NT2/D1 (cell line): Measurements from ENCODE around the gene MTHFSD.

Experiments
- DNase-seq: peaks from one replicate; pipeline ENCODE4 v3.0.0-alpha.2; 2011; ENCODE audit warnings: low read depth, low spot score
- H3K27me3 ChIP-seq: 2 replicates; pipeline ENCODE4 v1.6.0; 2011; ENCODE audit warnings: mild to moderate bottlenecking; ENCODE audit not compliant: insufficient read length, insufficient read depth
- H3K36me3 ChIP-seq: 2 replicates; pipeline ENCODE4 v1.6.1; 2011; ENCODE audit warnings: mild to moderate bottlenecking, low read length, mixed read lengths; ENCODE audit not compliant: insufficient read depth, insufficient read length
- H3K4me1 ChIP-seq: 2 replicates; pipeline ENCODE4 v1.5.1; 2011; ENCODE audit not compliant: insufficient read depth, insufficient read length
- H3K4me3 ChIP-seq: 2 replicates; pipeline ENCODE4 v1.5.1; 2011; ENCODE audit warnings: low read depth; ENCODE audit not compliant: insufficient read length
- H3K9ac ChIP-seq: 2 replicates; pipeline ENCODE4 v1.6.0; 2011; ENCODE audit warnings: low read depth; ENCODE audit not compliant: insufficient read length
- H3K9me3 ChIP-seq: 2 replicates; pipeline ENCODE4 v1.5.1; 2011; ENCODE audit warnings: mild to moderate bottlenecking, low read length; ENCODE audit not compliant: insufficient read depth
- SUZ12 ChIP-seq: IDR thresholded peaks from 2 replicates; pipeline ENCODE4 v1.6.1; 2011; ENCODE audit not compliant: insufficient read length, insufficient read depth; ENCODE audit errors: extremely low read depth
- YY1 ChIP-seq: IDR thresholded peaks from 2 replicates; pipeline ENCODE4 v1.6.1; 2011; ENCODE audit not compliant: insufficient read length, insufficient read depth
- ZNF274 ChIP-seq: IDR thresholded peaks from 2 replicates; pipeline ENCODE4 v1.6.1; 2011; ENCODE audit warnings: mild to moderate bottlenecking, low read depth, low read length

The MTHFSD gene

DNA sequence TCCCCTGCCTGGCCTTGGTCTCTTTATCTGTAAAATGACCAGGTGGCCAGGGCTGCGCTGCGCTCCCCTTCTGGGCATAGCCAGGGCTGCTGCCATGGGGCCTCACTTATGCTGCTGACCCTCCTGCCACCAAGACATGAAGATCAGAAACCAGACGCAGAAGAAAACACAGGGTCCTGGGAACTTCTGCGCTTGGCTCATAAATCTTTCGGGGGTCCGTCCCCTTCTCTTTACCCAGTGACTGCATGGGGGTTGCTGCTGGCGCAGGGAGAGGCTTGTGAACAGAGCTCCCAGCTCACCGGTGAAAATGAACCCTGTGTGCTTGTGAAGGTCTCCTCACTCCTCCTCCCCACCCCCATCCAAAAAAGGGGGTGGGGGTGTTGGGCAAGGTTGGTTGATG is 17.6 kb upstream of the MTHFSD start:
- Histone ChIP-seq H3K4me3 (no peak overlapping the region), H3K4me1 (peaks cover 13% of the 10 kb centered on the region), H3K27me3 (peaks cover 96% of the 10 kb centered on the region), H3K9me3 (no peaks in the 10 kb centered on the region), H3K36me3 (no peaks in the 10 kb centered on the region), H3K9ac (no peak overlapping the region)
- TF ChIP-seq SUZ12 (no peak), YY1 (no peak), ZNF274 (no peak)
- no peak for DNase-seq

GRCh38 chr16:86572041-86572521 is 17.0 kb upstream of the MTHFSD start:
- H3K9me3 ChIP-seq, result no peaks in the 10 kb centered on the region
- no peak overlapping the region for H3K4me3 ChIP-seq
- no peak overlapping the region for H3K9ac ChIP-seq
- H3K36me3 ChIP-seq, result no peaks in the 10 kb centered on the region
- DNase-seq, result no peak
- peaks cover 12% of the 10 kb centered on the region for H3K4me1 ChIP-seq
- TF ChIP-seq YY1 (no peak), SUZ12 (no peak), ZNF274 (no peak)
- peaks cover 96% of the 10 kb centered on the region for H3K27me3 ChIP-seq

DNA sequence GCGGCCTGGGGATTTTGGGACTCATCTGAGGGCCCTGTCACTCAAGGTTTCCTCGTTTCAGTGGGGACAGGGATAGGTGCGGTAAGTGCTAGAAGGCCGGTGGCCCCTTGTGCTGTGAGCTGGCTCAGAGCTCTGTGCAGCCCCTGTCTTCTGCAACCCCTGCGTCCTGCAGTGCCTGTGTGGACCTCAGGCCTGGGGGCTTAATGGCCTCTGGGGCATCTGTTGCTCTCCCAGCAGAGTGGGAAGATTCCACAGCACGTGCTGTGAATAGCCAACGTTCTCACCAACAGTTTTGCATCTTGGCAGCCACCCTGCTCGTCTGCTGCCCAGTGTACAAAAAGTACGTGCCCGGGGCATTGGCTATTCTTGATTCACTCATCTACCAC is 16.5 kb upstream of the MTHFSD start:
- Histone ChIP-seq H3K36me3 (no peaks in the 10 kb centered on the region), H3K4me1 (peaks cover 7% of the 10 kb centered on the region), H3K9ac (no peak overlapping the region), H3K4me3 (no peak overlapping the region), H3K9me3 (no peaks in the 10 kb centered on the region), H3K27me3 (peaks cover 91% of the 10 kb centered on the region)
- no peak for DNase-seq
- no peak for TF ChIP-seq ZNF274
- no peak for TF ChIP-seq YY1
- TF ChIP-seq SUZ12, result no peak

DNA sequence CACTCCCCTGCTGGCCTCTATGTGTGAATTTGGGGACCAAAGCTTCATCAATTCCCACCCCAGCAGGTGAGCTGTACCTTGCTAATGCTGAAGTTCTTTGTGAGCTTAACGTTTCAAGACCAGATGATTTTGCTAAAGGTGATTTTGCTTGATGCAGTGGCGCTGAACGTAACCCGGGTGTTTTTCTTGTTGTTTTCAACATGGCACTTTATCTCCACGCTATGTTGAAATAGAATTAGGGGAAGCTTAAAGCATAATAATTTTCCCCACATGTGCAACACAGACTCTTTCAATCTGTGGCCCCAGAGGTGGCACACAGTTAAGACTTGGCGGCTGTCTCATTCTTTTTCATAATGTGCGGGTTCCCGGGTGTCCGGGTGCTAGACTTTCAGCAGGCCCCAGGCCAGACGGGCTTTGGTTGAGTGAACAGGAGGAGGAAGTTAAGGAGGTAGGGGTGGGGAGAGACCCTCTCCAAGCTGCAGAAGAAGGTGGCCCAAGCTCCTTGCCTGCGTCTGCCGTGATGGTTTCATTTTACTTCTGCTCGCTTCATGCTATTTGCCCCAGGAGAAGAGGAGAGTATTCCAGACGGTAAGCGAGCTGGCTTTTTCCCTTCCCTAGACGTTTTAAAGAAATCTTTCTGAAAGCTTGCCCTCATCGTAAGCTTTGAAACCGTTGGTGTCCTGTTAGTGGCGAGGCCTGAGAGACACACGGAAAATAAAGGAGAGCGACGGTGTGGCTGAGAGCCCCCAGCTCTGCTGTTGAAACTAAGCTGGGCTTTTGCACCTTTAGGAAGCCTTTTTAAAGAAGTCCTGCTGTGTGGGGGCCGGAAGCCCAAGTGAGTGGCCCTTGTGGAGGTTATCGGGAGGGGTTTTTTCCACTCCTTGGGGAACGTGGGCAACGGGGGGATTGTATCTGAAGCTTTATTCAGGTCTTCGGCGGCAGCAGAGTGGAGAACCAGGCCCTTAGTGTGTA is 15.8 kb upstream of the MTHFSD start:
- Histone ChIP-seq H3K9ac (no peak overlapping the region), H3K27me3 (peaks cover 93% of the 10 kb centered on the region)

DNA sequence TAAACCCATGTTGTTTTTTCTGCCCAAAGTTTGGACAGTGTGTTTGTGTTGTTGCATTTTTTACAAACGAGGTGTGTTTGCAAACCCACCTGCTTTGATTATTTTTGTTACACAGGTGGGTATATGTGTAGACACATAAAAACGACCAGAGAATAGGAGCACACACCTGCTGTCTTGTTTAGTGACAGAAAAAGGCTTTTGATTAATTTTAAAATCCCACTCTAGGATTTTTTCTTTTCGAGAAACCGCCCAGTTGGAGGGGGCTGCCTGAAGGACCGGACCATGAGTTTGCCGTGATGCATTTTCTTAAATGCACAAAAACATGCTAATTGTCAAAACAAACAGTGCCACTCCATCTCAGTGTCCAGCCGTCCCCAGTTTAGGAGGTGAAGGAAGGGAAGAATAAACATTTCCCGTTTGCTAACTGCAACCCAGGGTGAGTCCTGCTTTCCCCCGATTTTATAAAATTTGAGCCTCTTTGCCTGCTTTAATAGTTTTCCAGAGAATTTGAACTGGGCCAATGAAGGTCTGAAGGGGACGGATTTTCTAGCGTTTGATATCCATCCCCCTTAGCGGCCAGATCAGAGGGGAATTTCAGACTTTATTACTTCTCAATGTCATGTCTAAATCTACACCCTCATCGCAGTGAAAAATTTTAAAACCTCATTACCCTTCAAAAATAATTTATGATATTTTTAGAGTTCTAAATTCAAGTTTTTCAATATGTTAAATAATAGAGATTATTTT is 14.8 kb upstream of the MTHFSD start:
- Histone ChIP-seq H3K4me1 (peaks cover 10% of the 10 kb centered on the region), H3K9me3 (no peaks in the 10 kb centered on the region), H3K4me3 (no peak overlapping the region), H3K27me3 (peaks cover 95% of the 10 kb centered on the region), H3K9ac (no peak overlapping the region), H3K36me3 (no peaks in the 10 kb centered on the region)
- TF ChIP-seq ZNF274 (no peak), SUZ12 (no peak), YY1 (no peak)
- no peak for DNase-seq

More for the DNA sequence above, 15.8 kb upstream of the MTHFSD start:
- TF ChIP-seq ZNF274, result no peak
- TF ChIP-seq SUZ12, result no peak
- no peak for TF ChIP-seq YY1
- H3K4me3 ChIP-seq, result no peak overlapping the region
- no peak for DNase-seq
- H3K4me1 ChIP-seq, result peaks cover 9% of the 10 kb centered on the region
- H3K36me3 ChIP-seq, result no peaks in the 10 kb centered on the region
- no peaks in the 10 kb centered on the region for H3K9me3 ChIP-seq

DNA sequence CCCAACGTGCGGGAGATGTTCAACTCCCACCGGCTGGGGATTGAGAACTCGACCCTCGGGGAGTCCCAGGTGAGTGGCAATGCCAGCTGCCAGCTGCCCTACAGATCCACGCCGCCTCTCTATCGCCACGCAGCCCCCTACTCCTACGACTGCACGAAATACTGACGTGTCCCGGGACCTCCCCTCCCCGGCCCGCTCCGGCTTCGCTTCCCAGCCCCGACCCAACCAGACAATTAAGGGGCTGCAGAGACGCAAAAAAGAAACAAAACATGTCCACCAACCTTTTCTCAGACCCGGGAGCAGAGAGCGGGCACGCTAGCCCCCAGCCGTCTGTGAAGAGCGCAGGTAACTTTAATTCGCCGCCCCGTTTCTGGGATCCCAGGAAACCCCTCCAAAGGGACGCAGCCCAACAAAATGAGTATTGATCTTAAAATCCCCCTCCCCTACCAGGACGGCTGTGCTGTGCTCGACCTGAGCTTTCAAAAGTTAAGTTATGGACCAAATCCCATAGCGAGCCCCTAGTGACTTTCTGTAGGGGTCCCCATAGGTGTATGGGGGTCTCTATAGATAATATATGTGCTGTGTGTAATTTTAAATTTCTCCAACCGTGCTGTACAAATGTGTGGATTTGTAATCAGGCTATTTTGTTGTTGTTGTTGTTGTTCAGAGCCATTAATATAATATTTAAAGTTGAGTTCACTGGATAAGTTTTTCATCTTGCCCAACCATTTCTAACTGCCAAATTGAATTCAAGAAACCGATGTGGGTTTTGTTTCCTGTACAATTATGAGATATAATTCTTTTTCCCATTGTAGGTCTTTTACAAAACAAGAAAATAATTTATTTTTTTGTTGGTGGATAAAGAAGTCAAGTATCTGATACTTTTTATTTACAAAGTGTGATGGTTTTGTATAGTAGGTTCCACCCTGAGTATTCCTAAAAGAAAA is 13.9 kb upstream of the MTHFSD start:
- peaks cover 10% of the 10 kb centered on the region for H3K4me1 ChIP-seq
- H3K4me3 ChIP-seq, result peak overlapping the region; percentile 44
- peak overlapping the region; percentile 58 for H3K9ac ChIP-seq
- TF ChIP-seq ZNF274 (no peak), SUZ12 (no peak), YY1 (no peak)
- peaks cover 95% of the 10 kb centered on the region for H3K27me3 ChIP-seq
- no peaks in the 10 kb centered on the region for H3K36me3 ChIP-seq
- no peaks in the 10 kb centered on the region for H3K9me3 ChIP-seq
- DNase-seq, result no peak
